D341Med (cell line): ENCODE data around the gene ADAMTS20.
"Not testable (repeated sequence)": the region's sequence is repeated elsewhere in the genome, so short reads cannot be mapped to it uniquely, and the experiment has no call there.

Experiments
- DNase-seq: peaks from one replicate; pipeline ENCODE4 v3.0.0; 2012; ENCODE audit warnings: low spot score

The ADAMTS20 gene, protein sequence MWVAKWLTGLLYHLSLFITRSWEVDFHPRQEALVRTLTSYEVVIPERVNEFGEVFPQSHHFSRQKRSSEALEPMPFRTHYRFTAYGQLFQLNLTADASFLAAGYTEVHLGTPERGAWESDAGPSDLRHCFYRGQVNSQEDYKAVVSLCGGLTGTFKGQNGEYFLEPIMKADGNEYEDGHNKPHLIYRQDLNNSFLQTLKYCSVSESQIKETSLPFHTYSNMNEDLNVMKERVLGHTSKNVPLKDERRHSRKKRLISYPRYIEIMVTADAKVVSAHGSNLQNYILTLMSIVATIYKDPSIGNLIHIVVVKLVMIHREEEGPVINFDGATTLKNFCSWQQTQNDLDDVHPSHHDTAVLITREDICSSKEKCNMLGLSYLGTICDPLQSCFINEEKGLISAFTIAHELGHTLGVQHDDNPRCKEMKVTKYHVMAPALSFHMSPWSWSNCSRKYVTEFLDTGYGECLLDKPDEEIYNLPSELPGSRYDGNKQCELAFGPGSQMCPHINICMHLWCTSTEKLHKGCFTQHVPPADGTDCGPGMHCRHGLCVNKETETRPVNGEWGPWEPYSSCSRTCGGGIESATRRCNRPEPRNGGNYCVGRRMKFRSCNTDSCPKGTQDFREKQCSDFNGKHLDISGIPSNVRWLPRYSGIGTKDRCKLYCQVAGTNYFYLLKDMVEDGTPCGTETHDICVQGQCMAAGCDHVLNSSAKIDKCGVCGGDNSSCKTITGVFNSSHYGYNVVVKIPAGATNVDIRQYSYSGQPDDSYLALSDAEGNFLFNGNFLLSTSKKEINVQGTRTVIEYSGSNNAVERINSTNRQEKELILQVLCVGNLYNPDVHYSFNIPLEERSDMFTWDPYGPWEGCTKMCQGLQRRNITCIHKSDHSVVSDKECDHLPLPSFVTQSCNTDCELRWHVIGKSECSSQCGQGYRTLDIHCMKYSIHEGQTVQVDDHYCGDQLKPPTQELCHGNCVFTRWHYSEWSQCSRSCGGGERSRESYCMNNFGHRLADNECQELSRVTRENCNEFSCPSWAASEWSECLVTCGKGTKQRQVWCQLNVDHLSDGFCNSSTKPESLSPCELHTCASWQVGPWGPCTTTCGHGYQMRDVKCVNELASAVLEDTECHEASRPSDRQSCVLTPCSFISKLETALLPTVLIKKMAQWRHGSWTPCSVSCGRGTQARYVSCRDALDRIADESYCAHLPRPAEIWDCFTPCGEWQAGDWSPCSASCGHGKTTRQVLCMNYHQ (N-terminal part only)

DNA sequence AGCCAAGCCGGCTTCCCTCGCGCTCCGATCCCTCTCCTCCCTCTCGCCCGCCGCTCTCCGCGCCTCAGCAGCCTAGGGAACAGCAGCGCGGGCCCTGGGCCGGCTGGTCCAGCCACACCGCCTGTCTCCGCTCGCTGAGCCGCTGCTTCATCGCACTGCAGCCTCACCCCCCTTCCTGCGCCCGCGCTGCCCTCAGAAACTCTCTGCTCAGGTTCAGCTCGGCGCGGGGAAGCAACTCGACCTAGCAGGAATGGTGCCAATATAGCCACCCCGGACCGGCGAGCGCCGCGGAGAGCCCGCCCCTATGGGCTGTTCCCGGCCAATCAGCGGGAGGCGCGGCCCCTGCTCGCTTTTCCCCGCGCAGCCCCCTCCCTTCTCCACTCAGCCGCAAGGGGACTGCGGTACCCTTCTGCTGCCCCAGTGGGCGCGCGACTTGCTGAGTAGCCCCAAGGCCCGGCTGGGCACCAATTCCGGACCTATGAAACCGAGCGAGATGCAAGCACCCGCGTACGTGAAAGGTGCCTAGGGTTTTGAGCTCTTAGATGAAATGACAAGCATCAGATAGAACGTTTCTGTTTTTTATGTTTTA, at the start of gene ADAMTS20:
TSS of gene ADAMTS20 (minus strand) at position 233 of the 589 bp plus-strand sequence. CDS start 282 bp downstream, outside the sequence.
- peak; percentile 88 for DNase-seq

- DNase-seq, result no peak
These were observed 47.7 kb upstream of the ADAMTS20 start for GRCh38 chr12:43599708-43600107.

GRCh38 chr12:43599066-43599465, 47.1 kb upstream of the ADAMTS20 start:
- DNase-seq, result no peak

GRCh38 chr12:43590307-43590706, 38.3 kb upstream of the ADAMTS20 start:
- no peak for DNase-seq

DNA sequence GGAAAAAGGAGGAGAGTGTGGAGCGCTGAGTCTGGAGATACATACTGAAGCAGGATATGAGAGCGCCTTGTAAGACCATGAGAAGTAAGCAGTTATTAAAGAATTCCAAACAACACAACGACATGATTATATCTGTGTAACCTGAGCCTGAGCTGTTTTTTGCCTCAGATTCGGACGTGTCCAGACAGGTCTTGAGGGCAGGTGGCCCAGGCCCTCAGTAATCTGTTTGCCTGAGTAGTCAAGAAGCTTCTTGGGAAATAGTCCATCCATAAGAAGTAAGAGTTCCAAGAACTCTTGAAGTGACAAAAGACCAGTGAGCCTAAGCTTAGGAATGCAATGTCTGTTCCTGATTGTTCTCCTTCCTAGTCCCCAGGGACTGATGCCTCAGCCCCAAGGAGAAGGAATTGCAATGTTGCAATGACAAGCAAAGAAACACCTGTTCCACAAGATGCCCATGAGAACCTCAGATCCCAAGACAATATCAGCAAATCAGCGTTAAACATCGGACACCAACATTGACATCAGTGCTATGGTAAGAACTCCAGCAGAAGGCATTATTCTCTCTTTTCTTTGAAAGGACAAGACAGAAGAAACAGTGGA, 34.7 kb upstream of the ADAMTS20 start:
- DNase-seq, result no peak

DNA sequence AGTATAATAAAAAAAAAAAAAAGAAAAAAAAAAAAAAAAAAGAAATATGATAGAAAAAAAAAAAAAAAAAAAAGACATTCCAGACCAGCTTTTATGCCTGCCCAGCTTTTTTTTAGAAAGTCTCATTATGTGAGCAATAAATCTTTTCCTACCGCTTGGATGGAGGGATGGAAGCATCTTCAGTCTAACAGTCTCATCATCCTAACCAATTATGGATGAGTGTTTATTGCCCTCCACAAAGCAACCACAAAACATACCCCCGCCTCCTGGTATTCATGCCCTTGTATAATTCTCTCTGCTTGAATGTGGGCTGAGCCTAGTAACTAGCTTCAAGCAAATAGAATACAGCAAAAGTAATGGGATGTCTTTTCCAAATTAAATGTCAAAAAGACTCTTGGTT, 33.7 kb upstream of the ADAMTS20 start:
- no peak for DNase-seq

DNA sequence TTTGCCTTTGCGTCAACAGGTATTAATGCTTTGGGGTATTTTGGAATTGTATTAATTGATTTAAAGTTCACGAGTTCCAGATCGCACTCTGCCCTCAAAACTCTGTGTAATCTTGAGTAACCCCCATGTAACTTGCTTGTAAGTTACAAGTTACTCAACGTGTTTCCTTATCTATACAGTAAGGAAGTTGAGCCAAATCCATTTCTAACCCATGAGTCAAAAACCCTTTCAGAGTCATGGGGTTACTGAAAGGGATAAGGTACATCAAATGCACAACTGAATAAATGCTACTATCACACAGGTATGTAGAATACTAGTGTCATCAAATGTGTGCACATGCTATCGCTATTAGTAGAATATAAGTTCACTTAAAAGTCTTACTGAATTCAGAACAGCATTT, 28.6 kb upstream of the ADAMTS20 start:
- no peak for DNase-seq

- DNase-seq, result no peak
These were observed 27.2 kb upstream of the ADAMTS20 start for GRCh38 chr12:43579206-43579605.

DNA sequence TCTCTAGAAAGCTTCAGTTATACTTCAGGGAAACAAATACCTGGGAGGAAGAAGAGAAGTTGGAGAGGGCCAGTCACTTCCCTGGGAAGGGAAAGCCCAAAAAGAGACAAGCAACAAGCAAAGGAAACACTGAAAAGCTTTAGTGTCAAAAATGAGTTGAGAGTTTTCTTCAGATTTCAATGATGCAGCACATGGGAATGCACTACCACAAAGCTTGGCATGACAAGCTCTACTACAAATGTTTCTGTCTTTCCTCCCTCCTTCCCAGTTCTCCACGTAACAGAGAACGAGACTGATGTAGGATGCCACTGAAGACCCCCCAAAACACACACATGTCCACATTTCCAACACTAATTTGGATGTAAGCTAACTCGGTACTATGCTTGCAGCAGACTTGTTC, 26.8 kb upstream of the ADAMTS20 start:
- DNase-seq, result no peak

DNA sequence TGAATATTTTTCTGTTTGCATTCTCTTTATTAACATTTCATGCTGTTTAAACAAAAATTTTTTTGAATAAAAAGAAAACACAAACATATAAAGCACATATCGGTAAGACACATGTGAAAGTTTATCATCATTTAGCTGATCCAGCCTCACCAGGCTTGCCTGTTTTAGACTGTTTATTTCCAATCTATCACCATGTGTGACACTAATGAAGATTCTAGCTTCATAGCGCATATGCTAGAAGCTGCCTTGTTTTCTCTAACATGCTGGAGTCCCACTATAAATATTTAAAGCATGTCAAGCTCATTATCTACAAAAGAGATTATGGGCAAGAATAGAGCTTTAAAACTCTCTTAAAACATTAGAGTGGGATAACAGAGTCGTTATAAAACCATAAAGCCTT, 25.4 kb upstream of the ADAMTS20 start:
- no peak for DNase-seq

- no peak for DNase-seq
These were observed 24.2 kb upstream of the ADAMTS20 start for GRCh38 chr12:43576162-43576561.

- DNase-seq, result peak; percentile 13
These were observed 19.9 kb upstream of the ADAMTS20 start for GRCh38 chr12:43571885-43572284.

- DNase-seq, result no peak
These were observed 4.1 kb upstream of the ADAMTS20 start for GRCh38 chr12:43556057-43556456.

GRCh38 chr12:43551279-43551970, 578 bp downstream of the ADAMTS20 start:
- DNase-seq, result peak; percentile 46

DNA sequence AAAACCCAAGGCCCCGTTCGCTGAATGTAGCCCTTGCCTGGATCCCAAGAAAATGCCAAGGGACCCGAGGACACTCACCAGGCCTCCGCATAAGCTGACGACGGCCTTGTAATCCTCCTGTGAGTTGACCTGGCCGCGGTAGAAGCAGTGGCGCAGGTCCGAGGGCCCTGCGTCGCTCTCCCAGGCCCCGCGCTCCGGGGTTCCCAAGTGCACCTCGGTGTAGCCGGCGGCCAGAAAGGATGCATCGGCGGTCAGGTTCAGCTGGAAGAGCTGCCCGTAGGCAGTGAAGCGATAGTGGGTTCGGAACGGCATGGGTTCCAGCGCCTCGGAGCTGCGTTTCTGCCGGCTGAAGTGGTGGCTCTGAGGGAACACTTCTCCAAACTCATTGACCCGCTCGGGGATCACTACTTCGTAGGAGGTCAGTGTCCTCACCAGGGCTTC, 1.2 kb downstream of the ADAMTS20 start:
- DNase-seq, result peak; percentile 13

DNA sequence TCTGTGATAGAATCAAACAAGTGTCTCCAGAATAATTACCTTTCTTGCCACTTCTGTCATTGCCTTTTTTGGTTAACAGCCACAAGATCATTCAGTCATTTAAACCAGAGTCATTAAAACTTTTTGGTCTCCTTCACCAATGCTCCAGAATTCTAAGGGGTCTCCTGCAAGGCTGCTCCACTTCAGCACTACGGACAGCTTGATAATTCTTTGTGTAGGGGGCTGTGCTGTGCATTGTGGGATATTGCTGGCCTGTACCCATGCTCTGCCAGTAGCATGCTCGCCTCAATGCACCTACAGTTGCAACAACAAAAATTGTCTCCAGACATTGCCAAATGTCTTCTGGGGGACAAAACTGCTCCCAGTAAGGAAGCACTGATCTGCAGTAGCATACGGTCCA, 7.3 kb downstream of the ADAMTS20 start:
- no peak for DNase-seq

DNA sequence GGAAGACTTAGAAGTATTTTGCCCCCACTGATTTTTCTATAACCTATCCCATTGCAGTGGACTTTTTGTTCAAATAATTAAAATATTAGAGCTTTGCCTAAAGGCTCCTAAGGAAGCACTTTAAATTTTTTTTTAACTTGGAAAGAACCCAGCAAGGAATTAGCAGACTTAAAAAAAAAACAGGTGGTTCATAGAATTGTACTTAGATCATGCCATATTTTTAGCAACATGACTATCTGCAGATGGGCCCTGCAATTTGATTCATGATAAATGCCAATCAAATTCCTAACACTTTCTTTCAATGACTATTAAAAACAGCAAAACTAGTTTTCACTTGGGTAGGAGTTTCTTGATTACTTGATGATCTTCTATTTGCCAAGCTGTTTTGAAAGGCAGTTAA, 11.5 kb downstream of the ADAMTS20 start:
- DNase-seq, result no peak

GRCh38 chr12:43537675-43538074, 14.3 kb downstream of the ADAMTS20 start:
- DNase-seq, result not testable (repeated sequence)

DNA sequence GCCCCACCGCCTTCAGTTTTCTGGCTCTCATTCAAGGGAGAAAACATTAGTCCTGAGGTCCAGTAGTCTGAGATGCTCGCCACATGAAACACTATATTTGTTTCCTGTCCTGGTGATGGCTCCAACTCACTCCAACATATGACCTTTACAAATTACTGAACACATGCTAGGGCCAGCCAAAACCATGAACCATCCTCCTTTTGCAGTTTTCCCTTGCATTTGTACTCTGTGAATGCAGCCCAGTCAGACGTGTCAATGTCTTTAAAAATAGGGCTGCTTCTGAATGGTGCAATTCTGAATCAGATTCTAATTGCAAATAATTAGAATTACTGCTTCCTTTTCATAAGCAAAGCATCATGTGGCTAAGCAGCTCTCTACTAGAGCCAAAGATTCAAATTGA, 36.0 kb downstream of the ADAMTS20 start:
- DNase-seq, result no peak

GRCh38 chr12:43501703-43502102, 50.3 kb downstream of the ADAMTS20 start:
- no peak for DNase-seq
